GM18526 (cell line): ENCODE data around the gene CAMTA1.

Experiments used
- POLR2A ChIP-seq: IDR thresholded peaks from 3 replicates; pipeline ENCODE4 v1.6.1; 2011; ENCODE audit not compliant: insufficient read length; ENCODE audit errors: extremely low read depth

Gene CAMTA1

DNA sequence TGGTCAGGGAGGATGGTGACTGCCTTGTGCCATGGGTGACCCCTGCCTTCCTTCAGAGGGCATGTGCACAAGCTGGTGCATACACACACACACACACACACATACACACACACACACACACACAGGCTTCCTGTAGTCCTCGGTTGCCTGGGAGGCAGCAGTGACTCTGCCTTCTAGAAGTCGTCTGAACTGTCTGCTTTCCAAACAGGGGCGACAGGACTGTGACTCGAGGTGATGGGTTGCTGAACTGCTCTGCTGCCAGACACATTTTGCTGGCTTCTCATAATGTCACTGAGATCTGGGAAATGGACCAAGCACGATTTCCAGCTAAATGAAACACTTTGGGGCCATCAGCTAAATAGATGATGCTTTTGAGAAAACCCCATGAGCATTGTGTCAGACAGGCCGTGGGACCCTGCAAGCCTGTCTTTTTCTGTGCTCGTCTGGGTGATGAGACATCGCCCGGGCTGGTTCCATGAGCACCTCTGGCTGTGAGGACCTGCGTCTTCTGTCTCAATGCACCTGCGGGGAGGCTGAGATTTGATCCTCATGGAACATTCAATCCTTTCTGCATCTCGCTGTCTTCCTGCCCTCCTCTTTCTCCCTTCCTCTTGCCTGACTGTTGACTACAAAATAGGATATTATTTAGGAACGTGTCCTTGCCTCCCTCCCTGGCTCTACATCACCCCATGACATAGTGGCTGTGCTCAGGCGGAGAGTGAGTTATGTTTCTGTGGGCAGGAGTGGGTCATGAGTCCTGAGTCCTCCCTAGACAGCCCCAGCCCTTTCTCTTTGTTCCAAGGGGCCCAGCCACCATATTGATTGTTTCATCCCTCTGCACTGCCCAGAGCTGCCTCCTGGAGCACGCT, 436.8 kb downstream of the CAMTA1 start:
- TF ChIP-seq POLR2A = no peak

DNA sequence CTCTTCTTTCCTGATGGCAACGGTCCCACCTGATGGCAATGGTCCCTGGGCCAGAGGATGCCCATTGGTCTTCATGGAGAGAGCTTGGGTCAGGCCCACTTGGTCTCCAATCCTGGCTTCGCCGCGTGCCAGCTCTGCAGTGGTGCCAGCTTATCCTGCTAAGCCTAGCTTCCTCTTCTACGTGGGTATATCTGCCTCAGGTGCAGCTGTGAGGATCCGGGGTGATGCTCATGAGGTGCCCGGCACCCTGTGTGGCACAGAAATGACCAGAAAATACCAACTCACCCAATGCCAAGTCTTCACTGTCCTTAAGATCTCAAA, 437.4 kb downstream of the CAMTA1 start:
- TF ChIP-seq POLR2A = no peak

DNA sequence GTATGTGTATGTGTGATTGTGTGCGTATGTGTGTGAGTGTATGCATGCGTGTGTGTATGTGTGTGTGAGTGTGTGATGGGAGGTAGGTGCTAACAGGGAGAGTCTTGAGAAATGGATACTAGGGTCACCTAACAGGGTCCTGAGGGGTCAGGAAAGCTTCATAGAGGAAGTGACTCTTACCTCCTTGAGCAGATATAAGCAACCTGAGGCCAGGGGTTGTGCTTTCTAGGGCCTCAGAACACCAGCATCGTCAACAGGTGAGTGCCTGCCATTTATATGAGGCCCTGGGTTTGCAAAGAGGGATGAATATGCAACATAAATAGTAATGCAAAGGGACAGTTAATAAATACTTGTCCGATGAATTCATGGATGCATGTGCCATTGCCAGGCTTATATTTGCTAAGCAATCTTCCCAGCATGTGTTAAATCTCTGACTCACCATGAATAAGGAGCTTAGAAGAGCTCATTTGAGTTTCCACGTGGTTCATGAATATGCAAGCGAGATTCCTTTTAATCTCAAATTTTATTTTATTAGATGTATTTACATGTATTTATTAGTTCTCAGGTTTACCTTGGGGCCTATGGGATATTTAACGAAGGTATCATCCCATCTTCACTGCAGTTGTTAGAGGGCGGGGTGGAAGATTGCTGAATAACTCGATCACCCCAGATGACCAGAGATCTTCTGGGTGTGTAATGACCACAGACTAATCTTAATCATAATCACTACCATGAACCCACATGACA, 438.3 kb downstream of the CAMTA1 start:
- TF ChIP-seq POLR2A = no peak

DNA sequence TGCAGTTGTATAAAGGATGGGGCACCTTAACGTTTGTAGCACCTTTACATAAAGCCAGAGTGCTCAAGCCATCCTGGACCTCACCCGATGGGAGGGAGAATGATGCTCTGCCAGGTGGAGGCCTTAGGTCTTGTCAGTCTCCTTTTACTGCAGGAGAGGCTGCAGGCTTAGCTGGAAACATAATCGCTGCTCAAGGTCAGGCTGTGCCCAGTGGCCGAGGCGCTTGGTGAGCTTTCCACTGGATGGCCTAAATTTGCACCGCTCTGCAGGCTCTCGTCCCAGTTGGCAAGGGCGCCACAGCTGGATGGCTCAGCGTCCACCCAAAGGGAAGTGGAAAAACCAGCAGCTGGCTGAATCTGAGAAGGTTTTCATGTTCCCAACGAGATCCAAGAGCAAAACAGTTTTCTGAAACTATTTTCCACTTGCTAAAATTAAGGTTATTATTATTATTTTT, 438.9 kb downstream of the CAMTA1 start:
- TF ChIP-seq POLR2A = no peak

DNA sequence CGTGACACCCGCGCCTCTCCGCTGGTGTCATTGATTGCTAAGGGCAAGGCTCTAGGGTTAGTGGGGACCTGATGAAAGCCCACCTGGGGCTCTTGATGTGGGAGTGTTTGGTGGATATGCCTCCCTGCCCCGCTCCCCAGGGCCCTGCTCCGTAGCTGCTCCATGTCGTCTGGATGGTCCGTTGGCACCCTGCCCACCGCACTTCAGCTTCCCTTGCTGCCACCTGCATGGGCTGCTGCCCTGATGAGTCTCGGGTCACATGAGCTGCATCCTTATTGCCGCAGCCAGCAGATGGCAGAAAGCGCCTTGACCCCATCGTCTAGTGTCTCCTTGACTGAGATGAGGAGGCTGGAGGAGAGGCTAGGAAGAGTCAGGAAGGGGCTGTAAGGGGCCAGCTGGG, 439.4 kb downstream of the CAMTA1 start:
- no peak for TF ChIP-seq POLR2A

DNA sequence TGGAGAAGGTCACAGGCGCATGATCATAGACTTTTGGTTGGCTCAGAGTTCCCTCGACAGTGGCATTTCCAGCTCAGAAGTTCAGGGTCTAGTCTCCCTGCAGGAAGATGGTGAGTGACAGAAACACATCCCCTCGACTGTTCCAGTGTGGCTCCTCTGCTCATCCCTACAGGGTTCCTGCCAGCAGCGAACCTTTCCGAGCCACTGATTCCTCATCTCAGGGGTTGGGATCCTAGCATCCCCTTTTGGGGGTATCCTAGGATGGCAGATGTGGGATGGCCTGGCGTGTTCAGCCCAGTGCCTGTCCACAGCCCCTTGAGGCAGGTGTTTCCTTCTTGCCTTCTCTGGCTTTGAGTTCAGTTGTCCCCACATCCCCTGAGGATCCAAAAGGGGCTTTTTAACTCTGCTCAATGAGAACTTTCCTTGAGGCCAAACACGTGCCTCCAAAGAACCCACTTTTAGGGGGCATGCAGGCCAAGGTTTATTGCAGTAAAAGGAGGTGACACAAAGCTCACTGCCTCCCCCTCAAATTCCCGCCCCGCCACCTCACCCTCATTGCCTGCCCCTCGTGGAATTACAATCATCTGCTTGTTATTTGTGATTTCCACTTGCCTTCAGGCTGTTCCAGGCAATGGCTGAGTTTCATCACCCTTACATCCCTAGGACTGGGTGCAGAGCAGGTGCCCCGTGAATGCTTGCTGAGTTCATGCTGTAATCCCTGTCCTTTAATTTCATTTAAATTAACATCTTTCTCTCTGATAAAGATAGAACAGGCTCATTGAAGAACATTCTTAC, 440.7 kb downstream of the CAMTA1 start:
- no peak for TF ChIP-seq POLR2A

GRCh38 chr1:7227654-7228053, 442.4 kb downstream of the CAMTA1 start:
- TF ChIP-seq POLR2A = no peak

DNA sequence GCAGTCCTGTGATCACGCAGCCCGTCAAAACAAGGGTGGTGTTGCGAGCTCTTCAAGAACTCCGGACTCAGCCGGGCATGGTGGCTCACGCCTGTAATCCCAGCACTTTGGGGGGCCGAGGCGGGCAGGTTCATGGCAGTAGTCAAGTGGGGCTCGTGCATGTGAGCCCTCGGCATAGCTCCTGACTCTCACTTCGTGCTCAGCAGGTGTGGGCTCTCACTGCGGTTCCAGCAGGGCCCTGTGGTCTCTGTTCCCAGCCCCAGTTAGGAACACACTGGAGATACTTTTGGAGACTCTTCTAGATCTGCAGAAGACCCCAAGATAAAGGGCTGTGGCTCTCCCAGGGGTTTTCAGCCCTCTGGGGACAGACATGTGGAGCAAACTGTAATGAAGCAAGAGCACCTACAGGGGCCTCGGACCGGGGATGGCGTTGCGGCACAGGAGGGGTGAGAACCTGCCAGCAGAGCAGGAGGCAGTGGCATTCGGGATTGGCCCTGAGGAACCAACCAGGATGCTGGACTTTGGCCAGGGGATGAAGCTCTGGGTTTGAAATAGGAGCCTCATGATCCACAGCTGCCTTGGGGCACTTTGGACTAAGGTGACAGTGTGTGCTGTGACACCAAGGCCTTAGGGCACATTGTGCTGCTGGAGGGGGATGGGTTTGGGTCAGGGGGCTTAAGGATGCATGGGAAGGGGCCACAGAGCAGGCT, 443.2 kb downstream of the CAMTA1 start:
- TF ChIP-seq POLR2A = no peak

- TF ChIP-seq POLR2A = no peak
Observed at GRCh38 chr1:7229186-7229585, 443.9 kb downstream of the CAMTA1 start.

DNA sequence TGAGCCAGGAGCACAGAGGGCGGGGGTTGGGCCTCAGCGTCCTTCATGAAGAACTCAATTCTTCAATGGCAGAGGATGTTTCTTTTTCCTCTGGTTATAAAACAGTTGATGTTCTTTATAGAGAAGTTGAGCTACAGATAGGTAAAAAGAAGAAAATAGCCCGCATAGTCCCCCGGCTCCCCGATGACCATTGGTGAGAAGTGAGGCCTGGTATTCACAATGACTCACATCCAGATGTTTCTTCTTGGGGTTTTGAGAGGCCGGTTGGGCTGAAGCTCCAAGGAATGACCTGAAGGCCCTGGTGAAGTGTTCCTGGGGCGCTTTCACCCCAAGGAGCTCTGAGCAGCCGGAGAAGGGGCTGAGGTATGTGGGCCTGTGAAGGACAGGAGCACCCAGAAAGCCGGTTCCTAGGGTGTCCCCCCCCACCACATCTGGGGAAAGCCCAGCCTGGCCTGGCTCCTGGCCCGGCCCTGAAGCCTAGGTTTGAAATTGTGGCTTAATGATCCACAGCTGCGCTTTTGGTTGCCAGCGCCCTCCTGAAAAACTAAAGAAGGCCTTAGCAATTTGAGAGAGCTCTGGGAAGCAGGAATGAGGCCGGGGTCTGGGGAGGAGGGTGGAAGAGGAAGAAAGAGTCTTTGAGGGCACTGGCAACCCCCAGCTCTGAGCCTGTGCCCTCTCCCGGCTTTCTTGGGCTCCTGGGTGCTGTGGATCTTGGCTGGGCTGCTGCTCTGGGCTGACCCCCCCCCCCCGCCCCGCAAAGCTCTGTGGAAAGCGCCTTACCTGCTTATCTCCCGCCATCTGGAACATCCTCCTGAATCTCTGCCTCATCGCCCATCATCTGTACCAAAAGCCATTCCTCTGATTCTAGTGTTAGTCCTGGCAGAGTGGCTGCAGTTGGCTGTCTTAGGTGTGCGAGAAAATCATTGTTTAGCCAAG, 444.7 kb downstream of the CAMTA1 start:
- TF ChIP-seq POLR2A = no peak

- TF ChIP-seq POLR2A = no peak
Observed at GRCh38 chr1:7232441-7233236, 447.4 kb downstream of the CAMTA1 start.

GRCh38 chr1:7233237-7233540, 447.9 kb downstream of the CAMTA1 start:
- no peak for TF ChIP-seq POLR2A
